HEK293T (cell line): ENCODE results near the gene PROZ.
A peak's percentile ranks its signal among the peaks of the same experiment; 100 is the strongest.

Experiments
- CTCF ChIA-PET: fragments of 350-600 bp; formaldehyde crosslinking; extraction: SDS; loops from one replicate; lab custom pipeline; 2021; ENCODE audit warnings: antibody characterized with exemption, inconsistent platforms; lab: Yijun Ruan, JAX
- POLR2A ChIA-PET: fragments of 350-600 bp; formaldehyde crosslinking; extraction: SDS; loops from one replicate; lab custom pipeline; 2020; ENCODE audit warnings: antibody characterized with exemption, inconsistent platforms; lab: Yijun Ruan, JAX
- DNase-seq: peaks from one replicate; pipeline ENCODE4 v3.0.0; 2012; ENCODE audit warnings: mixed read lengths; ENCODE audit errors: extremely low spot score
- ARNT ChIP-seq: fragments of 450-650 bp; IDR thresholded peaks from 2 replicates; pipeline ENCODE4 v1.6.1; 2017; ENCODE audit warnings: mild to moderate bottlenecking
- BHLHE40 ChIP-seq: fragments of 450-650 bp; IDR thresholded peaks from 2 replicates; pipeline ENCODE4 v1.6.1; 2016; ENCODE audit warnings: mild to moderate bottlenecking, moderate library complexity, borderline replicate concordance
- CTBP1 ChIP-seq: fragments of 450-650 bp; IDR thresholded peaks from 2 replicates; pipeline ENCODE4 v1.6.1; 2016; ENCODE audit warnings: borderline replicate concordance
- ELF4 ChIP-seq: fragments of 450-650 bp; IDR thresholded peaks from 2 replicates; pipeline ENCODE4 v1.6.1; 2017; ENCODE audit warnings: antibody characterized with exemption
- FOXA1 ChIP-seq: fragments of 450-650 bp; IDR thresholded peaks from 2 replicates; pipeline ENCODE4 v1.6.1; 2016; ENCODE audit warnings: mild to moderate bottlenecking
- FOXK2 ChIP-seq: fragments of 450-650 bp; IDR thresholded peaks from 2 replicates; pipeline ENCODE4 v1.6.1; 2016; ENCODE audit warnings: mild to moderate bottlenecking
- FOXM1 ChIP-seq: fragments of 450-650 bp; IDR thresholded peaks from 2 replicates; pipeline ENCODE4 v1.6.1; 2017; ENCODE audit warnings: mild to moderate bottlenecking, borderline replicate concordance
- HDGF ChIP-seq: fragments of 450-650 bp; IDR thresholded peaks from 2 replicates; pipeline ENCODE4 v1.6.1; 2017; ENCODE audit warnings: antibody characterized with exemption, borderline replicate concordance
- L3MBTL2 ChIP-seq: fragments of 450-650 bp; conservative IDR thresholded peaks from 2 replicates; pipeline ENCODE4 v1.6.1; 2016; ENCODE audit warnings: mild to moderate bottlenecking
- LEF1 ChIP-seq: fragments of 450-650 bp; IDR thresholded peaks from 2 replicates; pipeline ENCODE4 v1.6.1; 2017; ENCODE audit warnings: mild to moderate bottlenecking, borderline replicate concordance
- NFRKB ChIP-seq: fragments of 450-650 bp; IDR thresholded peaks from 2 replicates; pipeline ENCODE4 v1.6.1; 2016; ENCODE audit warnings: mild to moderate bottlenecking, moderate library complexity
- SP1 ChIP-seq: fragments of 450-650 bp; IDR thresholded peaks from 2 replicates; pipeline ENCODE4 v1.6.1; 2017
- SUZ12 ChIP-seq: fragments of 450-650 bp; IDR thresholded peaks from 2 replicates; pipeline ENCODE4 v1.6.1; 2016; ENCODE audit warnings: mild to moderate bottlenecking
- TARDBP ChIP-seq: fragments of 450-650 bp; IDR thresholded peaks from 2 replicates; pipeline ENCODE4 v1.6.1; 2016
- ZNF384 ChIP-seq: fragments of 450-650 bp; IDR thresholded peaks from 2 replicates; pipeline ENCODE4 v1.6.1; 2016
- TF ChIP-seq, protein P1 (sequence below): fragments of 450-650 bp; IDR thresholded peaks from 2 replicates; pipeline ENCODE4 v1.6.1; 2016

The PROZ gene

GRCh38 chr13:113209759-113210421 is 51.4 kb downstream of the PROZ start:
- DNase-seq, result peak; percentile 13
- ChIA-PET CTCF (interaction anchor here (0.8 kb wide), 1 partner anchor 268 kb away, joined by 3 read pairs; no protein-coding TSS in a partner anchor), POLR2A (interaction anchor here (0.6 to 2.6 kb wide), 7 partner anchors 8 to 18 kb away, joined by 3 to 12 read pairs (median 5); no protein-coding TSS in a partner anchor)
- no peak for TF ChIP-seq TARDBP
- no peak for TF ChIP-seq SUZ12
- TF ChIP-seq FOXM1, result no peak

- no peak for DNase-seq
- POLR2A ChIA-PET, result no interaction called here
- CTCF ChIA-PET, result no interaction called here
- TF ChIP-seq SUZ12 (no peak), CTBP1 (no peak), ZNF384 (no peak), ELF4 (no peak), FOXA1 (no peak), SP1 (no peak), NFRKB (no peak), HDGF (no peak), L3MBTL2 (no peak), FOXK2 (no peak)
- TF ChIP-seq, protein P1, sequence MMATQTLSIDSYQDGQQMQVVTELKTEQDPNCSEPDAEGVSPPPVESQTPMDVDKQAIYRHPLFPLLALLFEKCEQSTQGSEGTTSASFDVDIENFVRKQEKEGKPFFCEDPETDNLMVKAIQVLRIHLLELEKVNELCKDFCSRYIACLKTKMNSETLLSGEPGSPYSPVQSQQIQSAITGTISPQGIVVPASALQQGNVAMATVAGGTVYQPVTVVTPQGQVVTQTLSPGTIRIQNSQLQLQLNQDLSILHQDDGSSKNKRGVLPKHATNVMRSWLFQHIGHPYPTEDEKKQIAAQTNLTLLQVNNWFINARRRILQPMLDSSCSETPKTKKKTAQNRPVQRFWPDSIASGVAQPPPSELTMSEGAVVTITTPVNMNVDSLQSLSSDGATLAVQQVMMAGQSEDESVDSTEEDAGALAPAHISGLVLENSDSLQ, result no peak
Observed at GRCh38 chr13:113210833-113211232, 52.4 kb downstream of the PROZ start.

- no peak for TF ChIP-seq BHLHE40
- no peak for TF ChIP-seq SUZ12
- TF ChIP-seq HDGF, result no peak
- no peak for TF ChIP-seq FOXK2
- TF ChIP-seq, protein P1, result no peak
- TF ChIP-seq FOXM1, result no peak
- TF ChIP-seq ELF4, result no peak
- TF ChIP-seq CTBP1, result no peak
- TF ChIP-seq TARDBP, result no peak
- no peak for TF ChIP-seq L3MBTL2
- no peak for TF ChIP-seq ZNF384
- no peak for TF ChIP-seq LEF1
- TF ChIP-seq ARNT, result no peak
- no peak for TF ChIP-seq NFRKB
- no peak for TF ChIP-seq FOXA1
- no peak for TF ChIP-seq SP1
- no peak for DNase-seq
- ChIA-PET POLR2A (no interaction called here), CTCF (no interaction called here)
Observed at GRCh38 chr13:113211774-113212173, 53.3 kb downstream of the PROZ start.

DNA sequence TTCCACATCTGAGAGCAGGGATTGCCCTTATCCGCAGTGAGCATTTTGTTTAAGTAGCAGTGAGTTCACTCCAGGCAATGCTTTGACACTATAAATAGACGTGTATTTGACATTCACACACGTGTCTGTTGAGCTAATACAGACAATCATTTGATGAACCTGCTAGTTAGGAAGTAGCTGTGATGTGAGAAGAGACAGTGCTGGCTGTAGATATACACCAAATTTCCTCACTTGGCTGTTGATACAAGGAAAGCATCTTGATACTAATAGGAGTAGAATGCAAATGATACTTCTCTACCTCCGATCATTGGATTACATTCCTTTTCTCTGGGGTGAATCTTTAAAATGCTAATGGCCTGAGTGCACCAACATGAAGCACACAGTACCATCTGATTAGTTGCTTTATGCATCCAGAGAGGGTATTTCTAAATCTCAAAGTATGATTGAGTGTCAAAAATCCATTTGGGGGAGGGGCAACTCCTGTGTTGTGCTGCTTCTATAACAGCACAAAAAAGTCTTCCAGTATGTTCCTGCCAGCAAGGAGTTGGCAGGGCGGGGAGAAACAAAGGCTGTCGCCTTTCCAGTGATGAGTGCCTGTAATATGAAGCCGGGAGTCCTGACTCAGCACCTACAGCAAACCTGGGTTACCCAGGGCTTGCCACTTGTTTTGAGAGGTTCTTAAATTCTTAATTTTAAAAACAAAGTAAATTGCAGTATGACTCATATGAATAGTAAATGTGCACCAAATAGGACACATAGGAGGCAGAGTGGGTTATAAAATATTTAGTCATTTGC is 58.0 kb downstream of the PROZ start:
- TF ChIP-seq L3MBTL2 (no peak), NFRKB (no peak), FOXM1 (no peak), SUZ12 (no peak), ZNF384 (no peak)
- DNase-seq, result peak; percentile 13
- ChIA-PET CTCF (no interaction called here), POLR2A (no interaction called here)

GRCh38 chr13:113218586-113218985 is 60.1 kb downstream of the PROZ start:
- CTCF ChIA-PET, result no interaction called here
- no peak for DNase-seq
- POLR2A ChIA-PET, result interaction anchor here (1.3 kb wide), 1 partner anchor 9 kb away, joined by 5 read pairs; the partner anchor contains the start of genes CUL4A and PCID2
- TF ChIP-seq L3MBTL2 (no peak), SUZ12 (no peak), HDGF (no peak), NFRKB (no peak), ARNT (no peak), TARDBP (no peak), ELF4 (no peak), BHLHE40 (no peak), CTBP1 (no peak), FOXM1 (no peak), FOXK2 (no peak), SP1 (no peak), LEF1 (no peak), ZNF384 (no peak), FOXA1 (no peak)
- TF ChIP-seq, protein P1, result no peak

DNA sequence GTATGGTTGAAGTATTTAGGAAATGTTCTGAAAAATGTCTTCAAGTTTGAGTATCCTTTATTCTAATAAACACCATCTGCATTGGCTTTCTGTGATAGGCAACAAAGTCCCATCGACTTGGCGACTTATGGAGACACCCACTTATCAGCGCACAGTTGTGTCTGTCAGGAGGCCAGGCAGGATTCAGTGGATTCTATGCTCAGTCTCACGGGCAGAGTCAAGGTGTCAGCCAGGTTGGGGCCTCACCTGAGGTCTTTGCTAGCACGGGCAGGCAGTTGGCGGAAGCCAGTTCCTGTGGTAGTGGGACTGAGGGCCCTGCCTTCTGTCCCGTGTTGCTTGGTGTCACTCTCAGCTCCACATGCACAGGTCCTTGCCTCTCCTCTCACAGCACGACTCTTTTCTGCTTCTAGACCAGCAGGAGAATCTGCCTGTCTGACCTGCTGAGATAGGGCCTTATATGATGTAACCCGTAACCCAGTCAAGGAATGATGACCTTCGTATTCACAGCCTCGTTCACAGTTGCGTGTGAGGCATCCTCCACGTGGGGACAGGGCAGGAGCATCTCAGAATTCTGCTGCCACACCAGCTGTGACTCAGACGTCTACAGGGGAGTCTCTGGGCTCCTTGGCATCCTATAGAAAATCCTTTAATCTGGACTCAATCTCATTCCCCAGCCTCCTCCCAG is 61.0 kb downstream of the PROZ start:
- DNase-seq, result no peak
- CTCF ChIA-PET, result no interaction called here
- TF ChIP-seq HDGF, result no peak
- TF ChIP-seq LEF1, result no peak
- TF ChIP-seq BHLHE40, result no peak
- TF ChIP-seq, protein P1, result no peak
- TF ChIP-seq ARNT, result no peak
- no peak for TF ChIP-seq FOXK2
- no peak for TF ChIP-seq FOXM1
- TF ChIP-seq ELF4, result no peak
- no peak for TF ChIP-seq CTBP1
- no peak for TF ChIP-seq NFRKB
- POLR2A ChIA-PET, result no interaction called here
